ENCODE measurements around the gene HYAL2. TPM values are rescaled to one million over a fixed set of nuclear protein-coding genes. Genes with fewer than 3 reads are reported as not detected.

HYAL2 gene
- total and polyA plus RNA-seq, 10 of the 15 experiments (the other 5 are each of a cell fraction or from before 2014, with no cell fraction given): 0.06 to 21.8 (median 12.7) TPM

DNA sequence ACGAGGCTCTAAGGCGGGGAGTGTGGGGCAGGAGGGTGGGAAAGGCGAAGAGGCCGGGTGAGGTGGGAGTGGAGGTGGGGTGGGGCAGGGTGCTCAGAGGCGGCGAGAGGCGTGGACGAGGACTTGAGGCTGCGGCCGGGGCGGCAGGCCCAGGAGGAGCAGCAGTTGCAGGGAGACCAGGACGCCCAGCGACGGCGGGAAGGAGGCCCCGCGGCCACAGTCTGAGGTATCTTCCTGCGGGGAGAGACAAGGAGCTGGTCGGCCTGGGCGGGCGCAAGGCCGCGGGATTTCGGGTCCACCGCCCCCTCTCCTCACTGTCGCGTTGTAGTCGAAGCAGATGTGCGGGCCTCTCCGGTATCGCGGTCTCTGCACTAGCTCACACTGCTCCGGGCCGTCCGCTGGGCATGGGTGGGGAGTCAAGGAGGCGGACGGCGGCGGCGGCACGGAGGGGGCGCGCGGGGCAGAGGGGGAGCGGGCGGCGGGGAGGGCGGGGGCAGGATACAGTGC is 42.1 kb upstream of the HYAL2 start (continued):
- TF ChIP-seq E2F8 (IDR thresholded peaks at IDR 0.05; ENCODE audit: low read depth, partially characterized antibody): no peak
- no peak for TF ChIP-seq NFIC (IDR thresholded peaks at IDR 0.05; ENCODE audit: low read depth, low read length)
- TF ChIP-seq MLLT1 (IDR thresholded peaks at IDR 0.05): no peak
- no peak; the same call in 1 of the 2 replicates for TF ChIP-seq HCFC1 (IDR thresholded peaks at IDR 0.05; ENCODE audit: low read length)
- no peak for TF ChIP-seq TAF1 (IDR thresholded peaks at IDR 0.05; ENCODE audit: borderline replicate concordance, low read depth, low read length)

GRCh38 chr3:50359760-50360110 is 37.2 kb upstream of the HYAL2 start:
- in situ Hi-C loops (cut with MboI) (loop anchor here (10.0 kb wide), 1 partner anchor 1025 kb away; the partner anchor contains the start of gene MANF), intact Hi-C loops (cut with micrococcal nuclease; ENCODE audit: unreplicated experiment) (loop anchor here (1.0 kb wide), 1 partner anchor 8 kb away; no protein-coding TSS in a partner anchor)
- H4K20me1 ChIP-seq (ENCODE audit: control insufficient read depth, insufficient read depth): peaks cover 2% of the 10 kb centered on the region; the same call in 1 of the 2 replicates
- H3K9ac ChIP-seq (ENCODE audit: control insufficient read depth, insufficient read depth, low read length): no peak overlapping the region
- BruUV-seq (replicated peaks): no TSS peak
- peak overlapping the region; percentile 82 for H3K4me2 ChIP-seq (ENCODE audit: control insufficient read depth, insufficient read depth)
- ChIA-PET POLR2A (interaction anchor here (0.6 to 3.2 kb wide), 3 partner anchors 10 to 227 kb away, joined by 3 to 24 read pairs (median 5); partner anchors contain the start of genes CYB561D2 and NPRL2), SMC1A (ENCODE audit: uncharacterized antibody, unreplicated experiment) (interaction anchor here (0.8 to 1.0 kb wide), 2 partner anchors 10 to 23 kb away, joined by 4 read pairs; partner anchors contain the start of genes CYB561D2 and NPRL2), RAD21 (ENCODE audit: unreplicated experiment) (interaction anchor here (0.6 kb wide), 1 partner anchor 23 kb away, joined by 3 read pairs; no protein-coding TSS in a partner anchor), CTCF (interaction anchor here (0.9 kb wide), 1 partner anchor 195 kb away, joined by 4 read pairs; no protein-coding TSS in a partner anchor)
- peak; percentile 20 for ATAC-seq
- no peak for FAIRE-seq
- H2AFZ ChIP-seq (ENCODE audit: control insufficient read depth, low read depth, low read length): peak overlapping the region; percentile 99
- H3K79me2 ChIP-seq (ENCODE audit: control insufficient read depth, insufficient read depth, low read length): peaks cover 33% of the 10 kb centered on the region
- H3K27me3 ChIP-seq (replicated peaks in 1 of 2; ENCODE audit: control insufficient read depth in 2 of 2, insufficient read depth in 2 of 2, low read length in 1 of 2): no peaks in the 10 kb centered on the region
- peaks cover 18% of the 10 kb centered on the region for H3K4me1 ChIP-seq (ENCODE audit: control insufficient read depth, insufficient read depth, low read length)
- peak overlapping the region; percentile 49 for H3K4me3 ChIP-seq
- no peak for DNase-seq (ENCODE audit: low read depth, low spot score)
- peaks cover 3 to 17% of the 10 kb centered on the region in 2 experiments; a peak in 2 of 4 replicates for H3K36me3 ChIP-seq (ENCODE audit: control insufficient read depth in 2 of 2, insufficient read depth in 2 of 2, low read length in 1 of 2)
- H3K27ac ChIP-seq (ENCODE audit: control insufficient read depth, insufficient read depth): no peak overlapping the region
- TF ChIP-seq STAT1 (conservative IDR thresholded peaks at IDR 0.05): no peak
- 8% methylated on average over 8 of the region's 8 CpGs for WGBS (ENCODE audit: insufficient coverage, insufficient replicate concordance, low lambda C conversion rate, missing lambda C conversion rate)
- no peaks in the 10 kb centered on the region for H3K9me3 ChIP-seq (replicated peaks; ENCODE audit: control insufficient read depth, insufficient read depth, low read length)
